ENCODE results near the gene DYNLT1. TPM values are rescaled to one million over a fixed set of nuclear protein-coding genes. Genes with fewer than 3 reads are reported as not detected.

DYNLT1 gene
- total and polyA plus RNA-seq, 7 donors, result 68.7 to 457 (median 118) TPM

DNA sequence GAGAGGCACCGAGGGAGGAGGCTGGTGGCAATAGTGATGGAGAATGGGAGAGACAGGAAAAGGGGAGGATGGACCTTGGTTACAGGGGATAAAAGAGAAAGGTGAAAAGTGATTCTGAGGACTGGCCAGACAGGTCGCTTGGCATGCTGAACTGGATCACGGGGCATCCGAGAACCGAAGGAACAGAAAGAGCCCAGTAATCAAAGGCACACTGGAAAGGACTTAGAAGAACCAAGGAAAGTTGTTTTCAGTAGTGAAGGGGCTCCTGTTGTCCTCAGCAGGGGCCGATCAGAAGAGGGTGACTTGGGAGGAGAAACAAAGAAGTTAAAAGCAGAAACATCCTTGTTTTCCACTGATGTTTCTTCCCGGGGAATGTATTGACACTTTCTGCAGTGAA lies 24.2 kb upstream of the DYNLT1 start:
- intact Hi-C loops (cut with DNase I), result no loop called here
- WGBS, 2 donors, result 85 to 89% methylated on average over 7 of the region's 7 CpGs
- no peaks in the 10 kb centered on the region for H3K9me3 ChIP-seq
- no peak overlapping the region for H3K27ac ChIP-seq
- H3K4me3 ChIP-seq, result no peak overlapping the region
- no peaks in the 10 kb centered on the region for H3K27me3 ChIP-seq
- H3K36me3 ChIP-seq, result no peaks in the 10 kb centered on the region
- DNase-seq, result no peak
- peaks cover 0 to 20% (median 4%) of the 10 kb centered on the region in 4 donors for H3K4me1 ChIP-seq
- no peak for TF ChIP-seq POLR2AphosphoS5 (IDR thresholded peaks at IDR 0.05)
- TF ChIP-seq EP300 (IDR thresholded peaks at IDR 0.05), result no peak
- TF ChIP-seq, protein P1, sequence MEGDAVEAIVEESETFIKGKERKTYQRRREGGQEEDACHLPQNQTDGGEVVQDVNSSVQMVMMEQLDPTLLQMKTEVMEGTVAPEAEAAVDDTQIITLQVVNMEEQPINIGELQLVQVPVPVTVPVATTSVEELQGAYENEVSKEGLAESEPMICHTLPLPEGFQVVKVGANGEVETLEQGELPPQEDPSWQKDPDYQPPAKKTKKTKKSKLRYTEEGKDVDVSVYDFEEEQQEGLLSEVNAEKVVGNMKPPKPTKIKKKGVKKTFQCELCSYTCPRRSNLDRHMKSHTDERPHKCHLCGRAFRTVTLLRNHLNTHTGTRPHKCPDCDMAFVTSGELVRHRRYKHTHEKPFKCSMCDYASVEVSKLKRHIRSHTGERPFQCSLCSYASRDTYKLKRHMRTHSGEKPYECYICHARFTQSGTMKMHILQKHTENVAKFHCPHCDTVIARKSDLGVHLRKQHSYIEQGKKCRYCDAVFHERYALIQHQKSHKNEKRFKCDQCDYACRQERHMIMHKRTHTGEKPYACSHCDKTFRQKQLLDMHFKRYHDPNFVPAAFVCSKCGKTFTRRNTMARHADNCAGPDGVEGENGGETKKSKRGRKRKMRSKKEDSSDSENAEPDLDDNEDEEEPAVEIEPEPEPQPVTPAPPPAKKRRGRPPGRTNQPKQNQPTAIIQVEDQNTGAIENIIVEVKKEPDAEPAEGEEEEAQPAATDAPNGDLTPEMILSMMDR (IDR thresholded peaks at IDR 0.05), result no peak
- TF ChIP-seq POLR2A (IDR thresholded peaks at IDR 0.05), result no peak

- H3K27ac ChIP-seq, result peak overlapping the region in 3 of 4 donors; percentile 31 to 54 (median 33)
- H3K36me3 ChIP-seq, result no peaks in the 10 kb centered on the region
- peaks cover 0 to 23% (median 4%) of the 10 kb centered on the region in 4 donors for H3K4me1 ChIP-seq
- intact Hi-C loops (cut with DNase I), result no loop called here
- TF ChIP-seq, protein P1 (IDR thresholded peaks at IDR 0.05), result no peak
- TF ChIP-seq EP300 (IDR thresholded peaks at IDR 0.05) (no peak), POLR2A (IDR thresholded peaks at IDR 0.05) (no peak), POLR2AphosphoS5 (IDR thresholded peaks at IDR 0.05) (no peak)
- WGBS, 2 donors, result 83 to 93% methylated on average over 8 of the region's 8 CpGs
- H3K4me3 ChIP-seq, result no peak overlapping the region
- no peak for DNase-seq
- no peaks in the 10 kb centered on the region for H3K27me3 ChIP-seq
- H3K9me3 ChIP-seq, result no peaks in the 10 kb centered on the region
Observed at GRCh38 chr6:158667360-158667981, 22.9 kb upstream of the DYNLT1 start.

GRCh38 chr6:158666628-158667359 lies 22.3 kb upstream of the DYNLT1 start:
- H3K27me3 ChIP-seq, result no peaks in the 10 kb centered on the region
- TF ChIP-seq, protein P1 (IDR thresholded peaks at IDR 0.05), result no peak
- TF ChIP-seq EP300 (IDR thresholded peaks at IDR 0.05) (peak in 1 of 4 donors; percentile 57), POLR2A (IDR thresholded peaks at IDR 0.05) (no peak), POLR2AphosphoS5 (IDR thresholded peaks at IDR 0.05) (peak in 1 of 4 donors; percentile 29)
- H3K27ac ChIP-seq, result peak overlapping the region in 2 of 4 donors; percentile 31 to 41
- intact Hi-C loops (cut with DNase I), result no loop called here
- no peak overlapping the region for H3K4me3 ChIP-seq
- peaks cover 0 to 25% (median 4%) of the 10 kb centered on the region in 4 donors for H3K4me1 ChIP-seq
- H3K36me3 ChIP-seq, result no peaks in the 10 kb centered on the region
- peak; percentile 35 for DNase-seq
- H3K9me3 ChIP-seq, result no peaks in the 10 kb centered on the region
- 81 to 88% methylated on average over 14 of the region's 14 CpGs for WGBS, 2 donors

- intact Hi-C loops (cut with DNase I), result no loop called here
- Histone ChIP-seq H3K9me3 (no peaks in the 10 kb centered on the region), H3K4me3 (no peak overlapping the region), H3K4me1 (peaks cover 0 to 25% (median 4%) of the 10 kb centered on the region in 4 donors), H3K27me3 (no peaks in the 10 kb centered on the region), H3K27ac (no peak overlapping the region), H3K36me3 (no peaks in the 10 kb centered on the region)
- TF ChIP-seq, protein P1 (IDR thresholded peaks at IDR 0.05), result no peak
- TF ChIP-seq EP300 (IDR thresholded peaks at IDR 0.05) (no peak), POLR2AphosphoS5 (IDR thresholded peaks at IDR 0.05) (no peak), POLR2A (IDR thresholded peaks at IDR 0.05) (no peak)
- no peak for DNase-seq
- 97 to 98% methylated on average over 18 of the region's 18 CpGs for WGBS, 2 donors
Observed at GRCh38 chr6:158665332-158665731, 20.8 kb upstream of the DYNLT1 start.
